Activated naive CD4-positive, alpha-beta T cell treated with anti-CD3 and anti-CD28 coated beads for 36 hours (primary cell): ENCODE data around the gene WDTC1. TPM values are rescaled to one million over a fixed set of nuclear protein-coding genes. Genes with fewer than 3 reads are reported as not detected.
"Not testable (repeated sequence)": the region's sequence is repeated elsewhere in the genome, so short reads cannot be mapped to it uniquely, and the experiment has no call there.

Experiments used
- CTCF ChIA-PET: fragments of 350-600 bp; sonication (Branson Sonifier 250); formaldehyde crosslinking; loops from one replicate; lab custom pipeline; 2021; ENCODE audit warnings: antibody characterized with exemption; lab: Charles Lee
- DNase-seq: peaks from one replicate; pipeline ENCODE4 v3.0.0-alpha.2; 2020
- H3K27ac Mint-ChIP-seq: one replicate; pipeline ENCODE4 v1.8.0; 2021; ENCODE audit warnings: mild to moderate bottlenecking, mixed read lengths
- H3K27me3 Mint-ChIP-seq: one replicate; pipeline ENCODE4 v1.8.0; 2021; ENCODE audit warnings: low read depth, mixed read lengths
- H3K36me3 Mint-ChIP-seq: one replicate; pipeline ENCODE4 v1.8.0; 2021; ENCODE audit warnings: low read depth, mixed read lengths
- H3K4me1 Mint-ChIP-seq: one replicate; pipeline ENCODE4 v1.8.0; 2021; ENCODE audit warnings: low read depth, mixed read lengths
- H3K4me3 Mint-ChIP-seq: one replicate; pipeline ENCODE4 v1.8.0; 2021; ENCODE audit warnings: mild to moderate bottlenecking, moderate library complexity, mixed read lengths
- H3K9me3 Mint-ChIP-seq: one replicate; pipeline ENCODE4 v1.8.0; 2021; ENCODE audit warnings: mixed read lengths
- intact Hi-C: fragments of 100-400 bp; cut with micrococcal nuclease; formaldehyde crosslinking; loops from one replicate; pipeline ENCODE4 v1.15.1; 2023
- total RNA-seq, 2 experiments: library from RNA; stranded (reverse); gene quantifications; one replicate each; pipeline ENCODE4 v1.2.3, GENCODE V29; 2021

WDTC1 gene
- total RNA-seq, 2 experiments from 2014 or later, result 22.6 to 22.9 TPM

- H3K27ac Mint-ChIP-seq, result peak overlapping the region; percentile 15
- no peaks in the 10 kb centered on the region for H3K27me3 Mint-ChIP-seq
- H3K9me3 Mint-ChIP-seq, result no peaks in the 10 kb centered on the region
- no peak for DNase-seq
- CTCF ChIA-PET, result no interaction called here
- H3K36me3 Mint-ChIP-seq, result no peaks in the 10 kb centered on the region
- H3K4me1 Mint-ChIP-seq, result peaks cover 64% of the 10 kb centered on the region
- no peak overlapping the region for H3K4me3 Mint-ChIP-seq
- intact Hi-C loops, result no loop called here
These were observed 20.7 kb downstream of the WDTC1 start for GRCh38 chr1:27255136-27255535.

DNA sequence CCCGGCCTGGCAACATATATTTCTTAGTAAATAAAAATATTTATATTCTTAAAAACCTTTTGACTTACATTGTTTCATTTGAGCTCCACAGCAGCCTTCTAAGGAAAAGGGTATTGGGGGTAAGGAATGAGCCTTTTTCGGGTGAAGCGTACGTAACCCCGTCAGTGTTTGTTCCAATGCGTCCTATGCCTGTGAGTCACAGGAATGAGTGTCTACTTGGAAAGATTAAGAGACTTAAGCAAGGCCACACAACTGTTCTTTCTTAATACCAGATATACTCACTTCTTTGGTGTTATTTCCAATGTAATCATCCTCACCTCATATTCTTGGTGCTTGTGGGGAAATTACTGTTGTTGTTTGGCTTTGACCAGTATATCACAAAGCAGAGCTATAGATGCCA lies 22.7 kb downstream of the WDTC1 start:
- peaks cover 2% of the 10 kb centered on the region for H3K36me3 Mint-ChIP-seq
- no peaks in the 10 kb centered on the region for H3K9me3 Mint-ChIP-seq
- H3K4me1 Mint-ChIP-seq, result peaks cover 56% of the 10 kb centered on the region
- intact Hi-C loops, result loop anchor here (1.0 kb wide), 1 partner anchor 23 kb away; the partner anchor contains the start of gene WDTC1
- no peak for DNase-seq
- H3K27me3 Mint-ChIP-seq, result no peaks in the 10 kb centered on the region
- no peak overlapping the region for H3K27ac Mint-ChIP-seq
- CTCF ChIA-PET, result interaction anchor here (0.6 to 1.2 kb wide), 3 partner anchors 40 to 130 kb away, joined by 3 to 6 read pairs (median 3); no protein-coding TSS in a partner anchor
- no peak overlapping the region for H3K4me3 Mint-ChIP-seq

DNA sequence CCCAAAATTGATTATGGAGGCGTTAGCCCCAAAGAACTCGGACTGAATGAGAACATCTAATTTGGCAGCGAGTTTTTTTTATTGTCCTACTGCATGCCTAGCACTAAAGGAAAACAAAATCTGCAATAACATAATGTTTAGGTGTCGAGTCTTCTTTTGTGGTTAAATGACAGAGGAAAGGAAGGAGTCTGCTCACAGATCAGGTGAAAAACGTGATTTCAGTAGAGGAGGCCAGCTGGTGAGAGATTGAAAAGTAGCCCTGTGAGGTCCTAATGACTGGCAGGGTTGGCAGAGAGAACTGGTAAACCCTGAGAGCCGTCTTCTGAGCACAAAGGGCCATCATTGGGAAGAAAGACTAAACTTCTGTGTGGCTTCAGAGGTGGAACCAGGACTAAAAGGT lies 24.2 kb downstream of the WDTC1 start:
- Mint-ChIP-seq H3K4me1 (peaks cover 42% of the 10 kb centered on the region), H3K9me3 (no peaks in the 10 kb centered on the region), H3K4me3 (no peak overlapping the region), H3K27me3 (no peaks in the 10 kb centered on the region), H3K27ac (no peak overlapping the region), H3K36me3 (peaks cover 4% of the 10 kb centered on the region)
- CTCF ChIA-PET, result interaction anchor here (0.5 to 0.8 kb wide), 3 partner anchors 9 to 447 kb away, joined by 3 to 5 read pairs (median 3); no protein-coding TSS in a partner anchor
- peak; percentile 42 for DNase-seq
- intact Hi-C loops, result no loop called here

GRCh38 chr1:27267153-27267552 lies 32.7 kb downstream of the WDTC1 start:
- Mint-ChIP-seq H3K36me3 (peaks cover 4% of the 10 kb centered on the region), H3K4me1 (peaks cover 3% of the 10 kb centered on the region), H3K9me3 (no peaks in the 10 kb centered on the region), H3K27ac (no peak overlapping the region), H3K27me3 (no peaks in the 10 kb centered on the region), H3K4me3 (no peak overlapping the region)
- intact Hi-C loops, result no loop called here
- CTCF ChIA-PET, result interaction anchor here (0.6 to 2.2 kb wide), 7 partner anchors 9 to 346 kb away, joined by 3 to 13 read pairs (median 6); no protein-coding TSS in a partner anchor
- no peak for DNase-seq

- Mint-ChIP-seq H3K9me3 (no peaks in the 10 kb centered on the region), H3K4me3 (no peak overlapping the region), H3K27me3 (no peaks in the 10 kb centered on the region), H3K36me3 (peaks cover 4% of the 10 kb centered on the region), H3K4me1 (peaks cover 3% of the 10 kb centered on the region), H3K27ac (no peak overlapping the region)
- DNase-seq, result no peak
- intact Hi-C loops, result no loop called here
- CTCF ChIA-PET, result interaction anchor here (0.6 to 0.7 kb wide), 2 partner anchors 24 to 87 kb away, joined by 3 to 4 read pairs; no protein-coding TSS in a partner anchor
These were observed 34.8 kb downstream of the WDTC1 start for GRCh38 chr1:27269276-27269675.

DNA sequence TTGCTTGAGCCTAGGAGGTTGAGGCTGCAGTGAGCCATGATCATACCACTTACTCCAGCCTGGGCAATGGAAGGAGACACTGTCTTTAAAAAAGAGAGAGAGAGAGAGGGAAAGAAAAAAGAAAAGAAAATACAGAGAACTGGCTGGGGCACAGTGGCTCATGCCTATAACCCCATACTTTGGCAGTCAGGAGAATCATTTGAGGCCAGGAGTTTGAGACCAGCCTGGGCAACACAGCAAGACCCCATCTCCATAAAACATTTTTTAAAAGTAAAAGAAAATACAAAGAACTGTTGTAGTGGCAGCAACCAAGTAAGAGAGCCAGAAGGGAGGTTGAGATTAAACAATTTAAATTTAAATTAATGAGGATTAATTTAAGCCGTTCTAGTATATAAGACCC lies 39.8 kb downstream of the WDTC1 start:
- Mint-ChIP-seq H3K9me3 (peaks cover 6% of the 10 kb centered on the region), H3K4me1 (peaks cover 3% of the 10 kb centered on the region), H3K4me3 (no peak overlapping the region), H3K36me3 (peaks cover 10% of the 10 kb centered on the region), H3K27me3 (no peaks in the 10 kb centered on the region), H3K27ac (no peak overlapping the region)
- no peak for DNase-seq
- CTCF ChIA-PET, result no interaction called here
- intact Hi-C loops, result no loop called here

DNA sequence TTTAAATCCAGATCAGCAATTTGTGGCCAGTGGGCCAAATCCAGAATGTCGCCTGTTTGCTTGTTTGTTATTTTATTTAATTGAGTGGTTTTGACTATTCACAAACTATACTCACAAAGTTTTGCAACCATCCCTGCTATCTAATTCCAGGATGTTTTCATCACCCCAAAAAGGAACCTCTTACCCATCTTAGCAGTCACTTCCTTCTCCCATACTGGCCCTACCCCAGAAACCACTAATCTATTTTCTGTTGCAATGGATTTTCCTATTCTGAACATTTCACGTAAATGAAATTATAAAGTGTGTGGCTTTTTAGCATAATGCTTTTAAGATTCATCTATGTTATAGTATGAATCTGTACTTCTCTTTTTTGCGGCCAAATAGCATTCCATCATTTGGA lies 41.3 kb downstream of the WDTC1 start:
- Mint-ChIP-seq H3K27me3 (no peaks in the 10 kb centered on the region), H3K4me3 (no peak overlapping the region), H3K9me3 (peaks cover 6% of the 10 kb centered on the region), H3K4me1 (peaks cover 2% of the 10 kb centered on the region), H3K36me3 (peaks cover 9% of the 10 kb centered on the region), H3K27ac (no peak overlapping the region)
- DNase-seq, result no peak
- CTCF ChIA-PET, result no interaction called here
- intact Hi-C loops, result no loop called here

GRCh38 chr1:27284425-27285273 lies 50.2 kb downstream of the WDTC1 start:
- Mint-ChIP-seq H3K4me3 (no peak overlapping the region), H3K27me3 (no peaks in the 10 kb centered on the region), H3K4me1 (peaks cover 2% of the 10 kb centered on the region), H3K27ac (no peak overlapping the region), H3K36me3 (peaks cover 3% of the 10 kb centered on the region), H3K9me3 (no peaks in the 10 kb centered on the region)
- intact Hi-C loops, result loop anchor here (1.0 to 2.0 kb wide), 5 partner anchors 50 to 240 kb away; partner anchors contain the start of gene WDTC1
- peak; percentile 97 for DNase-seq
- CTCF ChIA-PET, result interaction anchor here (0.6 to 7.7 kb wide), 31 partner anchors 10 to 303 kb away, joined by 3 to 77 read pairs (median 4); no protein-coding TSS in a partner anchor

DNA sequence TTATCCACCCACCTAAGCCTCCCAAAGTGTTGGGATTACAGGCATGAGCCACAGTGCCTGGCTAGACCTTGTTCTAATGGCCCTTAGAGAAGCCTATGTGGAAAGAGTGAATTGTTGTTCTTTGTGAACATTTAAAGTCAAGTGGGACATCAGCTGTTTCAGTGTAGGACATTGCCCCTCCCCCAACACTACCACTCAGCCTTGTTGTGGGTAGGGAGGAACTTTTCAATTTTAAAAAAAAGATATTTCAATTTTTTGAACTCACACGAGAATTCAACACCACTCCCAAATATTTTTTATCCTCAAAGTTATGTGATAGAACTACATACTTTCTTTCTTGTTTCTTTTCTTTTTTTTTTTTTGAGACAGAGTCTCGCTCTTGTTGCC lies 50.8 kb downstream of the WDTC1 start:
- no peak for DNase-seq
- CTCF ChIA-PET, result interaction anchor here (0.6 to 7.7 kb wide), 10 partner anchors 9 to 304 kb away, joined by 3 to 77 read pairs (median 6); no protein-coding TSS in a partner anchor
- Mint-ChIP-seq H3K27ac (no peak overlapping the region), H3K36me3 (peaks cover 3% of the 10 kb centered on the region), H3K4me1 (peaks cover 2% of the 10 kb centered on the region), H3K4me3 (no peak overlapping the region), H3K27me3 (no peaks in the 10 kb centered on the region), H3K9me3 (no peaks in the 10 kb centered on the region)
- intact Hi-C loops, result loop anchor here (2.0 kb wide), 2 partner anchors 50 to 172 kb away; partner anchors contain the start of gene WDTC1

DNA sequence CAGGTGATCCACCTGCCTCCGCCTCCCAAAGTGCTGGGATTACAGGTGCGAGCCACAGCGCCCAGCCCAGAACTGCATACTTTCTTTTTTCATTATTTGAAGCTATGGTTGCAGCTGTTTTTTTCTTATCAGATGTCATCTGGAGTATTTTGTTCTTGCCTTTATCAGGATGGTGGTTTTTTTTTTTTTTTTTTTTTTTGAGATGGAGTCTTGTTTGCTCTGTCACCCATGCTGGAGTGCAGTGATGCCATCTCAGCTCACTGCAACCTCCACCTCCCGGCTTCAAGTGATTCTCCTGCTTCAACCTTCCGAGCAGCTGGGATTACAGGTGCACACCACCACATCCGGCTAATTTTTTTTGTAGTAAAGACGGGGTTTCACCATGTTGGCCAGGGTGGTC lies 51.4 kb downstream of the WDTC1 start:
- not testable (repeated sequence) for DNase-seq, H3K36me3 Mint-ChIP-seq, H3K4me3 Mint-ChIP-seq, H3K27ac Mint-ChIP-seq, H3K27me3 Mint-ChIP-seq, H3K9me3 Mint-ChIP-seq, H3K4me1 Mint-ChIP-seq
- intact Hi-C loops, result loop anchor here (2.0 kb wide), 2 partner anchors 51 to 173 kb away; partner anchors contain the start of gene WDTC1
- CTCF ChIA-PET, result interaction anchor here (0.9 to 7.7 kb wide), 9 partner anchors 9 to 184 kb away, joined by 3 to 77 read pairs (median 9); no protein-coding TSS in a partner anchor

DNA sequence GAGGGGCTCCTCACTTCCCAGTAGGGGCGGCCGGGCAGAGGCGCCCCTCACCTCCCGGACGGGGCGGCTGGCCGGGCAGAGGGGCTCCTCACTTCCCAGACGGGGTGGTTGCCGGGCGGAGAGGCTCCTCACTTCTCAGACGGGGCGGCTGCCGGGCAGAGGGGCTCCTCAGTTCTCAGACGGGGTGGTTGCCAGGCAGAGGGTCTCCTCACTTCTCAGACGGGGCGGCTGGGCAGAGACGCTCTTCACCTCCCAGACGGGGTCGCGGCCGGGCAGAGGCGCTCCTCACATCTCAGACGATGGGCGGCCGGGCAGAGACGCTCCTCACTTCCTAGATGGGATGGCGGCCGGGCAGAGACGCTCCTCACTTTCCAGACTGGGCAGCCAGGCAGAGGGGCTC lies 54.7 kb downstream of the WDTC1 start:
- H3K4me1 Mint-ChIP-seq, H3K4me3 Mint-ChIP-seq, DNase-seq, H3K27me3 Mint-ChIP-seq, H3K36me3 Mint-ChIP-seq, CTCF ChIA-PET, intact Hi-C loops, H3K27ac Mint-ChIP-seq, H3K9me3 Mint-ChIP-seq: not testable (repeated sequence)

DNA sequence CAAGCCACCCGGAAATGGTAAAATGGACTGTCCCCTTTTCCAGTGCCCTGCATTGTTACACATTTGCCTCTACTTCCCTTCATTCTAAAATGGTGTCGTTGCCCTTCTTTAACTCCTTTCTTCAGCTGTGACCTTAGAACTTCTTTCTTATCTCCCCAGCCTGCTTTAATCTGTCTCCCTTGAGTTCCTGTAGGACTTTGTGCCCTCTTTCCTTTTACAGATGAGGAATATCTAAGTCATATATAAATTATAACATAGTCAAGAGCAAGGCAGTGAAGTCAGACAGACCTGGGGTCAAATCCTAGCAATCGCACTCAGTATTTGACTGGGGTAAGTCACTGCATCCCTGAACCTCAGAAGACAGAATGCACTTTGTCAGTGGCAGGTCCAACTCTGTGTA lies 56.1 kb downstream of the WDTC1 start:
- no peak overlapping the region for H3K4me3 Mint-ChIP-seq
- H3K9me3 Mint-ChIP-seq, result no peaks in the 10 kb centered on the region
- no peaks in the 10 kb centered on the region for H3K27me3 Mint-ChIP-seq
- DNase-seq, result no peak
- CTCF ChIA-PET, result no interaction called here
- H3K27ac Mint-ChIP-seq, result no peak overlapping the region
- H3K36me3 Mint-ChIP-seq, result peaks cover 3% of the 10 kb centered on the region
- intact Hi-C loops, result no loop called here
- no peaks in the 10 kb centered on the region for H3K4me1 Mint-ChIP-seq
